IMR-90 (cell line): ENCODE measurements around the gene ZFR.

ENCODE experiments used
- CEBPB ChIP-seq: IDR thresholded peaks from 2 replicates; pipeline ENCODE4 v1.6.1; 2012; ENCODE audit warnings: low read depth, low read length, improper control_type of control experiment
- CTCF ChIP-seq: conservative IDR thresholded peaks from 2 replicates; pipeline ENCODE4 v1.5.1; 2012; ENCODE audit warnings: mild to moderate bottlenecking, low read depth, low read length, improper control_type of control experiment
- FOS ChIP-seq: fragments of 150-350 bp; IDR thresholded peaks from 2 replicates; pipeline ENCODE4 v1.6.1; 2016; ENCODE audit warnings: low read depth, low read length
- MAZ ChIP-seq: IDR thresholded peaks from 2 replicates; pipeline ENCODE4 v1.6.1; 2012; ENCODE audit warnings: low read depth, mild to moderate bottlenecking, low read length, improper control_type of control experiment, moderate library complexity, borderline replicate concordance
- NFE2L2 ChIP-seq: fragments of 150-350 bp; IDR thresholded peaks from 2 replicates; pipeline ENCODE4 v1.6.1; 2016; ENCODE audit warnings: low read depth, mild to moderate bottlenecking, low read length
- POLR2A ChIP-seq: IDR thresholded peaks from 2 replicates; pipeline ENCODE4 v1.6.1; 2012; ENCODE audit warnings: mild to moderate bottlenecking, low read depth, low read length
- RAD21 ChIP-seq: IDR thresholded peaks from 2 replicates; pipeline ENCODE4 v1.6.1; 2012; ENCODE audit warnings: low read length, improper control_type of control experiment
- SMC3 ChIP-seq: fragments of 150-350 bp; IDR thresholded peaks from 2 replicates; pipeline ENCODE4 v1.6.1; 2016; ENCODE audit warnings: low read depth, mild to moderate bottlenecking, antibody characterized with exemption, low read length, moderate library complexity
- USF2 ChIP-seq: fragments of 150-350 bp; IDR thresholded peaks from 2 replicates; pipeline ENCODE4 v1.6.1; 2017; ENCODE audit warnings: mild to moderate bottlenecking, antibody characterized with exemption, low read length, low read depth

- TF ChIP-seq CTCF (no peak), USF2 (no peak), POLR2A (no peak), NFE2L2 (no peak), SMC3 (no peak), CEBPB (no peak), RAD21 (no peak), MAZ (no peak), FOS (no peak)
These were observed 136.8 kb downstream of the ZFR start for GRCh38 chr5:32307769-32308194.
